ENCODE results near the gene RPS6KA1.
"Not testable (repeated sequence)": the region's sequence is repeated elsewhere in the genome, so short reads cannot be mapped to it uniquely, and the experiment has no call there.

The RPS6KA1 gene

DNA sequence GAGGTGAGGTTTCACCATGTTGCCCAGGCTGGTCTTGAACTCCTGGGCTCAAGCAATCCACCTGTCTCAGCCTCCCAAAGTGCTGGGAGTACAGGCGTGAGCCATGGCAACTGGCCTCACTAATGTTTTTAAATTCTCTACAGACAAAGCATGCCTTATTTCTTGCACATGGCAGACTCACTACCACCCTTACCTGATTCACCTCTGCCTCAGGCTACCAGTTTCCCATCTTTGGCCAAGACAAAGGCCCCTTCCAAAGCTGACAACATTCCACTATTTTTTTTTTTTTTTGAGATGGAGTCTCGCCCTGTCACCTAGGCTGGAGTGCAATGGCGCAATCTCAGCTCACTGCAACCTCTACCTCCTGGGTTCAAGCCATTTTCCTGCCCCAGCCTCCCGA lies 13.7 kb upstream of the RPS6KA1 start:
- not testable (repeated sequence) for H3K27ac ChIP-seq (ENCODE audit: insufficient read depth, low read depth, low read length, poor library complexity, severe bottlenecking); H3K4me3 ChIP-seq (ENCODE audit: insufficient read depth, low read depth, low read length); H3K27me3 ChIP-seq (ENCODE audit: control insufficient read depth, insufficient read depth, low read length, poor library complexity, severe bottlenecking); H3K36me3 ChIP-seq (ENCODE audit: control insufficient read depth, insufficient read depth, low read length); H3K9me3 ChIP-seq (ENCODE audit: control insufficient read depth, low read length); H3K4me1 ChIP-seq (ENCODE audit: control insufficient read depth, insufficient read depth, low read length)
- 91 to 97% methylated on average over 4 of the region's 4 CpGs for WGBS, 2 experiments

DNA sequence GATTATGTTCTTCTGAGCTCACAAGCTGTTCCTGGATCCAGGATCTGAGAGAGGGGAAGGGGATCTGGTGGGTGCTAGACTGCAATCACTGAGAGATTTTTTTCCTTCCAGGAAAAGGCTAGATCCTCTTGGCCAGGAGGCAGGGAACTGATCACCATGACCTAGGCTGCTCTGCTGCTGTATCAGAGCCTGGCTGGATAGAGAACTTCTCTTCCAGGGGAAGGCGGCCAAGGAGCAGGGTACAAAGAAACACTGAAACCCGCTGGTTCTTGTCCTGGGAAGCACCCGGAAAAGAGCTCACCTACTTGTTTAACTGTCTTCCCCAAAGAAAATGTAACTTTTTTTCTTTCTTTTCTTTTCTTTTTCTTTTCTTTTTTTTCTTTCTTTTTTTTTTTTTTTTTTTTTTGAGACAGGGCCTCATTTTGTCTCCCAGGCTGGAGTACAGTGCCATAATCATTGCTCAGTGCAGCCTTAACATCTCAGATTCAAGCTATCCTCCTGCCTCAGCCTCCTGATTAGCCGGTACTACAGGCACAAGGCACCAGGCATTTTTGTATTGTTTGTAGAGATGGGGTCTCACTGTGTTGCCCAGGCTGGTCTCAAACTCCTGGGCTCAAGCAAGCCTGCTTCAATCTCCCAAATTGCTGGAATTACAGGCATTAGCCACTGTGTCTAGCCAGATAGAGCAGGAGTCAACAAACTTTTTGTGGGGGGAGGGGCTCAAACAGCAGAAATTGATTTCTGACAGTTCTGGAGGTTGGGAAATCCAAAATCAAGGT lies 12.4 kb upstream of the RPS6KA1 start:
- H3K27me3 ChIP-seq (ENCODE audit: control insufficient read depth, insufficient read depth, low read length, poor library complexity, severe bottlenecking), result no peaks in the 10 kb centered on the region

GRCh38 chr1:26517766-26518049 lies 11.9 kb upstream of the RPS6KA1 start:
- Histone ChIP-seq H3K27me3 (ENCODE audit: control insufficient read depth, insufficient read depth, low read length, poor library complexity, severe bottlenecking) (no peaks in the 10 kb centered on the region), H3K4me3 (ENCODE audit: insufficient read depth, low read depth, low read length) (no peak overlapping the region), H3K9me3 (ENCODE audit: control insufficient read depth, low read length) (no peaks in the 10 kb centered on the region), H3K27ac (ENCODE audit: insufficient read depth, low read depth, low read length, poor library complexity, severe bottlenecking) (no peak overlapping the region), H3K4me1 (ENCODE audit: control insufficient read depth, insufficient read depth, low read length) (no peaks in the 10 kb centered on the region), H3K36me3 (ENCODE audit: control insufficient read depth, insufficient read depth, low read length) (no peaks in the 10 kb centered on the region)
- 91 to 100% methylated on average over 1 of the region's 1 CpG for WGBS, 2 experiments

More for the DNA sequence above, 12.4 kb upstream of the RPS6KA1 start:
- no peaks in the 10 kb centered on the region for H3K36me3 ChIP-seq (ENCODE audit: control insufficient read depth, insufficient read depth, low read length)
- no peaks in the 10 kb centered on the region for H3K4me1 ChIP-seq (ENCODE audit: control insufficient read depth, insufficient read depth, low read length)
- 91 to 94% methylated on average over 4 of the region's 4 CpGs for WGBS, 2 experiments
- no peak overlapping the region for H3K4me3 ChIP-seq (ENCODE audit: insufficient read depth, low read depth, low read length)
- no peak overlapping the region for H3K27ac ChIP-seq (ENCODE audit: insufficient read depth, low read depth, low read length, poor library complexity, severe bottlenecking)
- no peaks in the 10 kb centered on the region for H3K9me3 ChIP-seq (ENCODE audit: control insufficient read depth, low read length)

DNA sequence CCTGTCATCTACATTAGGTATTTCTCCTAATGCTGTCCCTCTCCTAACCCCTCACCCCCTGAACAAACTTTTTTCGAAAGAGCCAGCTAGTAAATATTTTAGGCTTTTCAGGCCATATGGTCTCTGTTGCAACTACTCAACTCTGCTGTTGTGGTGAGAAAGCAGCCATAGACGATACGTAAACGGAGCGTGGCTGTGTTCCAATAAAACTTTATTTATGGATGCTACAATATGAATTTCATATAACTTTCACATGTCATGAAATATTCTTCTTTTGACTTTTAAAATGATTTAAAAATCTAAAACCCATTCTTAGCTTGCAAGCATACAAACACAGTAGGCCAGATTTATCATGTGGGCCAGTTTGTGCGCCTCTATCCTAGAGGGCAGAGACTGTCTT lies 11.2 kb upstream of the RPS6KA1 start:
- Histone ChIP-seq H3K9me3 (ENCODE audit: control insufficient read depth, low read length) (no peaks in the 10 kb centered on the region), H3K27ac (ENCODE audit: insufficient read depth, low read depth, low read length, poor library complexity, severe bottlenecking) (no peak overlapping the region), H3K27me3 (ENCODE audit: control insufficient read depth, insufficient read depth, low read length, poor library complexity, severe bottlenecking) (no peaks in the 10 kb centered on the region), H3K4me3 (ENCODE audit: insufficient read depth, low read depth, low read length) (no peak overlapping the region), H3K4me1 (ENCODE audit: control insufficient read depth, insufficient read depth, low read length) (no peaks in the 10 kb centered on the region), H3K36me3 (ENCODE audit: control insufficient read depth, insufficient read depth, low read length) (no peaks in the 10 kb centered on the region)
- 96 to 97% methylated on average over 6 of the region's 6 CpGs for WGBS, 2 experiments

DNA sequence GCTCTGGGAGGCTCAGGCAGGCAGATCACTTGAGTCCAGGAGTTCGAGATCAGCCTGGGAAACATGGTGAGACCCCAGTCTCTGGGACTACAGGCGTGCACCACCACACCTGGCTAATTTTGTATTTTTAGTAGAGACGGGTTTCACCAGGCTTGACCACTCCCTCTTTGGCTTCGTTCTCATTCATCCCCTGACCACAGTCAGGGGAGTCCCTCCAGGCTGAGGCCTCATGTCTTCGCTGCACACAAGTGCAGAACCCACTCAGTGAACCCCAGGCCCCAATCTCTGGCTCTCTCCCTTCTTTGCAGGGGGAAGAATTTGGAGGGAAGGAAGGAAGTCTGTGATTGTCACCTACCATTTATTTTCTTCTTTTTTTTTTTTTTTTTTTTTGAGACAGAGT lies 9.2 kb upstream of the RPS6KA1 start:
- H3K27me3 ChIP-seq (ENCODE audit: control insufficient read depth, insufficient read depth, low read length, poor library complexity, severe bottlenecking), result no peaks in the 10 kb centered on the region
- H3K36me3 ChIP-seq (ENCODE audit: control insufficient read depth, insufficient read depth, low read length), result no peaks in the 10 kb centered on the region
- H3K4me1 ChIP-seq (ENCODE audit: control insufficient read depth, insufficient read depth, low read length), result no peaks in the 10 kb centered on the region
- 89 to 94% methylated on average over 5 of the region's 5 CpGs for WGBS, 2 experiments
- H3K9me3 ChIP-seq (ENCODE audit: control insufficient read depth, low read length), result no peaks in the 10 kb centered on the region
- H3K4me3 ChIP-seq (ENCODE audit: insufficient read depth, low read depth, low read length), result no peak overlapping the region
- H3K27ac ChIP-seq (ENCODE audit: insufficient read depth, low read depth, low read length, poor library complexity, severe bottlenecking), result no peak overlapping the region

DNA sequence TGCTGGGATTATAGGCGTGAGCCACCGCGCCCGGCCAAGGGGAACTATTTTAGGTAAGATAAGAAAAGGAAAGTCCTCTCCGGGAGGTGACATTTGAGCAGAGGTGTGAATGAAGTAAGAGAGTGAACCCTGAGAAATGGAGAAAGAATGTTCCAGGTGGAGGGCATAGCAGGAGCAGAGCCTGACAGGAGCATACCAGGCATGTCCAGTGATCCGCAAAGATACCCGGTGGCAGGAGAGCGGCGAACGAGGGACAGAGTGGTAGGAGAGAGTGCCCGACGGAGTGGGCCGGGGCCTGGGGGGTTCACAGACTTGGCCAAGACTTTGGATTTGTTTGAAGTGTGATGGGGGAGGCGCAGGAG lies 7.9 kb upstream of the RPS6KA1 start:
- Histone ChIP-seq H3K36me3 (ENCODE audit: control insufficient read depth, insufficient read depth, low read length) (no peaks in the 10 kb centered on the region), H3K27ac (ENCODE audit: insufficient read depth, low read depth, low read length, poor library complexity, severe bottlenecking) (no peak overlapping the region), H3K4me1 (ENCODE audit: control insufficient read depth, insufficient read depth, low read length) (no peaks in the 10 kb centered on the region), H3K9me3 (ENCODE audit: control insufficient read depth, low read length) (no peaks in the 10 kb centered on the region), H3K27me3 (ENCODE audit: control insufficient read depth, insufficient read depth, low read length, poor library complexity, severe bottlenecking) (no peaks in the 10 kb centered on the region), H3K4me3 (ENCODE audit: insufficient read depth, low read depth, low read length) (no peak overlapping the region)
- WGBS, 2 experiments, result 87 to 88% methylated on average over 14 of the region's 14 CpGs

- H3K27ac ChIP-seq (ENCODE audit: insufficient read depth, low read depth, low read length, poor library complexity, severe bottlenecking), result no peak overlapping the region
- no peaks in the 10 kb centered on the region for H3K36me3 ChIP-seq (ENCODE audit: control insufficient read depth, insufficient read depth, low read length)
- no peak overlapping the region for H3K4me3 ChIP-seq (ENCODE audit: insufficient read depth, low read depth, low read length)
- H3K27me3 ChIP-seq (ENCODE audit: control insufficient read depth, insufficient read depth, low read length, poor library complexity, severe bottlenecking), result no peaks in the 10 kb centered on the region
- no peaks in the 10 kb centered on the region for H3K4me1 ChIP-seq (ENCODE audit: control insufficient read depth, insufficient read depth, low read length)
- no peaks in the 10 kb centered on the region for H3K9me3 ChIP-seq (ENCODE audit: control insufficient read depth, low read length)
Observed at GRCh38 chr1:26522073-26522472, 7.5 kb upstream of the RPS6KA1 start.

DNA sequence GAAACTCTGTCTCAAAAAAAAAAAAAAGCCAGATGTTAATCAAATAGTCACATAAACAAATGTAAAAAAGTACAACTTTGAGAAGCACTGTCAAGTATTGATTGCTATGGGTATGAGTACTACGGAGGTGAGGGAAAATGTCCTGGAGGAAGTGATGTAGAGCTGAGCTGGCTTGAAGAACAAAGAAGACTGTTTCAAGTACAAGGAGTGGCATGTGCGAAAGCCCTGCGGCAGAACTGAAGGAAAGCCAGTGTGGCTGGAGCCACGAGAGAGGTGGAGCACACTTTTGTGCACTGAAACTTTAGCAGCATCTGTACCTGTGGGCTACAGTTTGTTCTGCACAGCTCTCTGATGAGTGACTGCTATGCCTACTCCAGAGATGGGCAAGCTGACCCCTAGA lies 5.4 kb upstream of the RPS6KA1 start:
- Histone ChIP-seq H3K4me3 (ENCODE audit: insufficient read depth, low read depth, low read length) (no peak overlapping the region), H3K4me1 (ENCODE audit: control insufficient read depth, insufficient read depth, low read length) (no peaks in the 10 kb centered on the region), H3K36me3 (ENCODE audit: control insufficient read depth, insufficient read depth, low read length) (no peaks in the 10 kb centered on the region), H3K9me3 (ENCODE audit: control insufficient read depth, low read length) (no peaks in the 10 kb centered on the region), H3K27ac (ENCODE audit: insufficient read depth, low read depth, low read length, poor library complexity, severe bottlenecking) (no peak overlapping the region), H3K27me3 (ENCODE audit: control insufficient read depth, insufficient read depth, low read length, poor library complexity, severe bottlenecking) (no peaks in the 10 kb centered on the region)
- 85 to 87% methylated on average over 4 of the region's 4 CpGs for WGBS, 2 experiments

DNA sequence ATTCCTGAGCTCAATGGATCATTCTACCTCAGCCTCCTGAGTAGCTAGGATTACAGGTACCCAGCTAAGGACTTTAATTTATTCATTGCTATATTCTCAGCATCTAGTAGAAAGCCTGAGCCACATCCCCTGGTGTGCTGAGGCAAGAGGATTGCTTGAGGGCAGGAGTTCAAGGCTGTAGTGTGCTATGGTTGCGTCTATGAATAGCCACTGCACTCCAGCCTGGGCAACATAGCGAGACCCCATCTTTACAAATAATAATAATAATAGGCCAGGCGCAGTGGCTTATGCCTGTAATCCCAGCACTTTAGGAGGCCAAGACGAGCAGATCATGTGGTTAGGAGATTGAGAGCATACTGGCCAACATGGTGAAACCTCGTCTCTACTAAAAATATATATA lies 3.3 kb upstream of the RPS6KA1 start:
- no peaks in the 10 kb centered on the region for H3K9me3 ChIP-seq (ENCODE audit: control insufficient read depth, low read length)
- H3K4me1 ChIP-seq (ENCODE audit: control insufficient read depth, insufficient read depth, low read length), result peaks cover 12% of the 10 kb centered on the region
- H3K27me3 ChIP-seq (ENCODE audit: control insufficient read depth, insufficient read depth, low read length, poor library complexity, severe bottlenecking), result peaks cover 8% of the 10 kb centered on the region
- WGBS, 2 experiments, result 85 to 88% methylated on average over 4 to 5 of the region's 5 CpGs
- H3K4me3 ChIP-seq (ENCODE audit: insufficient read depth, low read depth, low read length), result no peak overlapping the region
- H3K27ac ChIP-seq (ENCODE audit: insufficient read depth, low read depth, low read length, poor library complexity, severe bottlenecking), result no peak overlapping the region
- no peaks in the 10 kb centered on the region for H3K36me3 ChIP-seq (ENCODE audit: control insufficient read depth, insufficient read depth, low read length)

GRCh38 chr1:26529405-26529654 lies 231 bp upstream of the RPS6KA1 start:
- Histone ChIP-seq H3K27ac (ENCODE audit: insufficient read depth, low read depth, low read length, poor library complexity, severe bottlenecking) (no peak overlapping the region), H3K27me3 (ENCODE audit: control insufficient read depth, insufficient read depth, low read length, poor library complexity, severe bottlenecking) (peaks cover 8% of the 10 kb centered on the region), H3K36me3 (ENCODE audit: control insufficient read depth, insufficient read depth, low read length) (no peaks in the 10 kb centered on the region), H3K9me3 (ENCODE audit: control insufficient read depth, low read length) (no peaks in the 10 kb centered on the region), H3K4me3 (ENCODE audit: insufficient read depth, low read depth, low read length) (peak overlapping the region; percentile 31), H3K4me1 (ENCODE audit: control insufficient read depth, insufficient read depth, low read length) (peaks cover 19% of the 10 kb centered on the region)
- 1% methylated on average over 19 of the region's 19 CpGs for WGBS, 2 experiments

DNA sequence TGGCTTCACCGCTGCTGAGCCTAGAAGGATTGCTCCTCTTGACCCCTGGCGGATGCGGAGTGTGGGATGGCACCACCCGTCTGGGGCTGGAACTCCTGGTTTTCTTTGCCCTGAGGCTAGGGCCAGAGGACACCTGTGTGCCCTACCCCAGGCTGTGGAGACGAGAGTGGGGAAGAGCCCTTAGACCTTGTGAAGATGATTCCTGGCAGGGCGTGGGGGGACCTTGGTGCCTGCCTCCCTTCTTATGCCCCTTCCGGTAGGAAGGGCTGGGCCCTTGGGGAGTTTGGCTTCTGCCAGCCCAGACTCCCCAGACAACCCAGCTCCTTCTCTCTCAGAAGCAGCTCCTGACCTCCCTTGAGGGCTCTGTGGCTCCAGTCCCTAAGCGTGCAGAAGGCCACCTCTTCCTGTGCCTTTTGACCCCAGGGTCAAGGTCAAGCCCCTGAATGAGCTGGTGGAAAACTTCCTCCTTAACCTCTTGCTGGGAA lies 891 bp downstream of the RPS6KA1 start:
- Histone ChIP-seq H3K9me3 (ENCODE audit: control insufficient read depth, low read length) (no peaks in the 10 kb centered on the region), H3K4me1 (ENCODE audit: control insufficient read depth, insufficient read depth, low read length) (peaks cover 19% of the 10 kb centered on the region), H3K27me3 (ENCODE audit: control insufficient read depth, insufficient read depth, low read length, poor library complexity, severe bottlenecking) (peaks cover 8% of the 10 kb centered on the region), H3K27ac (ENCODE audit: insufficient read depth, low read depth, low read length, poor library complexity, severe bottlenecking) (no peak overlapping the region), H3K4me3 (ENCODE audit: insufficient read depth, low read depth, low read length) (peak overlapping the region; percentile 74), H3K36me3 (ENCODE audit: control insufficient read depth, insufficient read depth, low read length) (no peaks in the 10 kb centered on the region)
- 11 to 21% methylated on average over 8 of the region's 8 CpGs for WGBS, 2 experiments

Measured in ectodermal cell (in vitro differentiated cells).